NCI-H2196 treated with DMSO at 0.1 percent for 48 hours (cell line): Measurements from ENCODE around the gene TMEM131.

ENCODE experiments used
- DNase-seq: peaks from one replicate; lab custom pipeline; 2025; ENCODE audit not compliant: unreplicated experiment; lab: John Stamatoyannopoulos, UW

The TMEM131 gene

DNA sequence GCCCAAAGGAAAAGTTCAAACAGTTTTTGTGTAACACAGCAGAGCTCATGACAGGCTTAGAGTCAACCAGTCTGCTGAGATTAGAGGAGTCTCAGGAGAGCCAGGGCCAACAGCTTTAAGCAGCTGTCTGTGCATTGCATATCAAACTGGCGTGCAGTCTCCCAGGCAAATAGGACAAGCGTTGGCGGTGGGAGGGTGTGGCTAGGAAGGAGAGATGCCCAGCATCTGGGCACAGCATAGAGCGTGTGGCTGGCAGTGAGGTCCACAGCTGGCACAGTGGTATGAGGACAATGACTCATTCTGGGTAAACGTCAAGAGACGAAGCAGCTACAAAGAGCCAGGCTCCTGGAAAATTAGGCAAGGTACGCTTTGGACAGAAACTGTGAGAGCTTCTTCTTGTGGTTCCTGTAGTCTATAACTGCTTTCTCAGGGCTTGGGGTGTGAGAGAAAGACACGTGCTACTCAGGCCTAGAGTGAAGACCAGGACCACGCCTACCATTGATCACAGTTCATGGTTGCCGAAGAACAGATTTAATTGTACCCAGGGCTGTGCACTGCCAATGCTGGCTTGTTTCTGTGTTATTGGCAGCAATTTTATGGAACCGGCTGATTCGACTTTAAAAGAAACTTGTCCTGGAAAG lies 267.5 kb downstream of the TMEM131 start:
- DNase-seq: no peak

DNA sequence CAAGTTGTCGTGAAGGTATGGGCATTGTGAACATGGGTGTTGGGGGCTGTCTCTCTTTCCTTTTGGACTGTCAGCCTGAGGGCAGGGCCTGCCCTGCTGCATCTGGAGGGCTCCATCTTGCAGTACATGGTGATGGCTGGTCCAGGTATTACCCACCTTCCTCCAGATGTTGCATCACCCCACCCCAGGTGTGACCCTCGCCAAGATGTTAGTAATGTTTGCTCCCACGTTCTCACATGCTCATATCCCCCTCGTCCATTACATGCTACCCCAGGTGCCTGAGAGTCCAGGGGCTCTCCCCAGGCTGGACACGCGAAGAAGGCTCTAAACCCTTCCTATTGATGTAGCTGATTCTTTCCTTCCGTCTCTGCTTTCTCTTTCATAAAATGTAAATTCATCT lies 268.5 kb downstream of the TMEM131 start:
- no peak for DNase-seq

DNA sequence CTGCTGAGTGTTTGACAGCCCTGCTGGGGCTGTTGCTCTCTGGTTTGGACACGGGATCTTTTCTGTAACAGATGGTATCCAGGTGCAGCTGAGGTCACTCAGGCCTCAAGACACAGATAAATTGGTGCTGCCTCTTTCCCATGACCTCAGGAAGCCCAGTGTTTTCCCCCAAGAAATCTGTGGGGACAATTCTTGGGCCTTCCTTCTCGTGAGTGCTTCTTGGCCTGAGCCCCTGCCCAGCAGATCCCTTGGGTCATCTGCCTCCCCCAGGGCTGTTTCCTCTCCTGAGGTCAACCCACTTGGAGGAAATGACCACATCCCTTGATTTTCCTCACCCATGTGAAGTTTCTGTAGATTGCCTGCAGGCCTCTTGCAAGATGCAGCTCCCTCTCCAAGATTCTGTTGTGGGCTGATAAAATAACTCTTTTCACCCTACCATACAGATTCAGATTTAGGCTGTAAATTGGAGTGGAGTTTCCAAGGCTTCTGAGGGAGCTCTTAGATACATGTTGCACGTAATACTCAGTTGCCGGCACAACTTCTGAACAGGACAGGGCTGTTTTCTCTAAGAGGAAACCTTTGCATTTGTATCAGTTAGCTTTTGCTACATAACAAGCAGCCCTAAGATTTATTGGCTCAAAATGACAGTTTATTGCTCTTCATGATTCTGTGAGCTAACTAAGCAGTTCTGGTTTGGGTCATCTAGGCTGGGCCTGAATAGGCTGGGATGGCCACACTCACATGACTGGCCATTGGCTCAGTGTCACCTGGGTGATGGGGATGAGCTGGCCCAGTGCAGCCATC lies 269.3 kb downstream of the TMEM131 start:
- no peak for DNase-seq

DNA sequence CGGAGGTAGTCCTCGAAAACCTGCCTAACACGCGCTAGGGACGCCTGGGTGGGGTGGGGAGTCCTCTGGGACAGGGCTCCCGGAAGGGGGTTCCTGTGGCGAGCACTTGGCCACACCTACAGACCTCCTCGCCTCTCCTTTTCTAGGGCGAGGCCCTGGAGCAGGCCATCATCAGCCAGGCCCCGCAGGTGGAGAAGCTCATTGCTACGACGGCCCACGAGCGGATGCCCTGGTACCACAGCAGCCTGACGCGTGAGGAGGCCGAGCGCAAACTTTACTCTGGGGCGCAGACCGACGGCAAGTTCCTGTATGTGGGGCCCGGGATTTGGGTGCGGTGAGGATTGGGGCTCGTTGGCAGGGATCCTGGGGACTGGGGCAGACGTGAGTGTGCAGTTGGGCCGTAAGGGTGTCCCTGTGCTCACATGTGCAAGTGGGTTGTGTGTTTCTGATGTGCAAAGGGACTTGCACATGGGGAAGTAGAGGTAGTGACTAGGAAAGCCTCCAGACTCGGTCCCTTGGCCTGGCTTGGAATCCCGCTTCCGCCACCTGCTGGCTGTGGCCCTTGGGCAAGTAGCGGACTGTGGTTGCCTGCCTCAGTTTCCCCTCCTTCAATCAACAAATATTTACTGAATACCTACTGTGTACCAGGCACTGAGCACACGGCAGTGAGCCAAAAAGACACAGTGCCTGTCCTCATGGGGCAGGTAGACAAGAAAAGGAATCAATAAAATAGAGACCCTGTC lies 270.6 kb downstream of the TMEM131 start:
- DNase-seq: no peak

DNA sequence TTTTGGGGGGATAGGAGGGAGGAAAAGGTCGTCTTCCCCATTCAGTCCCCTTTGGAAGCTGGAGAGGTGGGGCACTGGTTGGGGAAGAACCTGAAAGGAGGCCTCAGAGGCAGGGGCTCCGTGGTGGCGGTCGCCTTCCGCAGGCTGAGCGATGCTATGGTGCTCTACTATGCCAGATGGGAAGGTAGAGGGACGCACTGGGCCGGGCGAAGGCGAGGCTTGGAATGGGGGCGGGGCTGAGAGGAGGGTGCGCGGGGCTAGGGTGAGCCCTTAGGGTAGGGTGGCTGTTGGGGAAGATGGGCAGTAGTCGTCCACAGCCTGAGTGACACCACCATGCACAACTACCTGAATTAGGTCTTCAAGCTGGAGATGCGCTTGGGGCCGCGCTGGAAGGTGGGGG lies 271.2 kb downstream of the TMEM131 start:
- DNase-seq: no peak

DNA sequence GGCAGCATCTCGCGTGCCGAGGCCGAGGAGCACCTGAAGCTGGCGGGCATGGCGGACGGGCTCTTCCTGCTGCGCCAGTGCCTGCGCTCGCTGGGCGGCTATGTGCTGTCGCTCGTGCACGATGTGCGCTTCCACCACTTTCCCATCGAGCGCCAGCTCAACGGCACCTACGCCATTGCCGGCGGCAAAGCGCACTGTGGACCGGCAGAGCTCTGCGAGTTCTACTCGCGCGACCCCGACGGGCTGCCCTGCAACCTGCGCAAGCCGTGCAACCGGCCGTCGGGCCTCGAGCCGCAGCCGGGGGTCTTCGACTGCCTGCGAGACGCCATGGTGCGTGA lies 271.7 kb downstream of the TMEM131 start:
- no peak for DNase-seq

DNA sequence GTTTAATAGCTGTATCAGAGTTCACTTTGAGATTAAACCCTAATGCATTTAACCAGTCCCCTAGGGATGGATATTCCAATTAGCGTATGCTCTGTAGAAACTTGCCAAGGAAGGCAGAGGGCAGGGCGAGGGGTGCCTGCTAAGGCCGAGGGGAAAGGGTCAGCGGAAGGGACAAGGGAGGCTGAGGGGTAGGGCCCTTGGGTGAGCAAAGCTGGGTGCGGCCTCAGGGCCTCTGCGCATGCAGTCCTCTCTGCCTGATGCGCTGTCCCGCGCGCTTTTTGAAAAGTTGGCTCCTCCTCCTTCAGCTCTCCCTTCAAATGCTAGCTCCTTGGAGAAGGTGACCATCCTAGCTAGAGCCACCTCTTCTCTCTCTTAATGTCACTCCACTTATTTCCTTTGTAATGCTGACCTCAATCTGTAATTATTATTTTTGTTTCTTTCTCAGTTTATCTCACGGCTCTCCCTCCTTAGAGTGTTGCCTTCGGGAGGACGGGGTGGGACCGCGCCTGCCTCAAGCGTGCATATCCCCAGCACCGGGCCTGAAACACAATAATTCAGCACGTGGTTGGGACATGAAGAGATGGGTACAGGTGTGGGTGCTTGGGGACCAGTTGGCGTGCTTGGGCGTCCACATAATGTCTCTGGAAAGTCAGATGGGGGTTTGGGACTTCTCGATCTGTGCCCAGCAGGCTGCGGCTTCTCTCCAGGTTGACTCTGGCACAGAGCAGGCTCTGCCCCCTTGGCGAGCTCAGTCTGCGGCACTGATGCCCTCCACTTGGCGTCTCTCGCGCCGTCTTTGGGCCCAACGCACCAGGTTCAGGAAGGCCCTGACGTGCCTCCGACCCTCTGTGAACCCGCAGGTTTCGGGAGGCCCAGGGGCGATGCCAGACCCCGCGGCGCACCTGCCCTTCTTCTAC lies 272.3 kb downstream of the TMEM131 start:
- no peak for DNase-seq

DNA sequence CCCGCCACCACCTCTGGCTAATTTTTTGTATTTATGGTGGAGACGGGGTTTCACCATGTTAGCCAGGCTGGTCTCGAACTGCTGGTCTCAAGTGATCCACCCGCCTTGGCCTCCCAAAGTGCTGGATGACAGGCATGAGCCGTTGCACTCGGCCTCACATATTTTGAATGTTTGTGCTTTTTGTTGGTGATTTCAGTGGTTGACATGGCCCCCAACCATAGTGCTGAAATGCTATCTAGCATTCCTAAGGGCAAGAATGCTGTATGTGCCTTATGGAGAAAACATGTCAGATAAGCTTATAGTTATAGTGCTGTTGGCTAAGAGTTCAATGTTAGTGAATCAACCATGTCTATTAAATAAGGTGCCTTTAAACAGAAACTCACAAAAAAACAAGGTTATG lies 273.5 kb downstream of the TMEM131 start:
- DNase-seq: no peak

DNA sequence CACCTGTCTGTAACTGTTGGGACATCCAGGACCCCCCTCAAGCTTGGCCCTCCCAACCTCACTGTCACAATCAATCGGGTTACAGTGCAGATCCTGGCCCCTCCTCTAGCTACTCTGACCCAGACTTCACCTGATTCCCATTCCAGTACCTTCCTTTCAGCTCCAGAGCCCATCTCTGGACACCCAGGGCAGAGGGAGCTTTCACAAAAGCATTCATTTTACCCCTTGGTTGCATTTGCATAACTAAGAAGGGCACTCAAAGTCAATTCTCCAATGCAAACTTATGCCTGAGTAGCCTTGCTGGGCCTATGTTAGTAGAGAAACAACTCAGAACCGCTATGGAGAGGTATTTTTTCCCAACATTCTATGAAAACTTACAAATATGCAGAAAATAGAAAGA lies 275.0 kb downstream of the TMEM131 start:
- DNase-seq: no peak

DNA sequence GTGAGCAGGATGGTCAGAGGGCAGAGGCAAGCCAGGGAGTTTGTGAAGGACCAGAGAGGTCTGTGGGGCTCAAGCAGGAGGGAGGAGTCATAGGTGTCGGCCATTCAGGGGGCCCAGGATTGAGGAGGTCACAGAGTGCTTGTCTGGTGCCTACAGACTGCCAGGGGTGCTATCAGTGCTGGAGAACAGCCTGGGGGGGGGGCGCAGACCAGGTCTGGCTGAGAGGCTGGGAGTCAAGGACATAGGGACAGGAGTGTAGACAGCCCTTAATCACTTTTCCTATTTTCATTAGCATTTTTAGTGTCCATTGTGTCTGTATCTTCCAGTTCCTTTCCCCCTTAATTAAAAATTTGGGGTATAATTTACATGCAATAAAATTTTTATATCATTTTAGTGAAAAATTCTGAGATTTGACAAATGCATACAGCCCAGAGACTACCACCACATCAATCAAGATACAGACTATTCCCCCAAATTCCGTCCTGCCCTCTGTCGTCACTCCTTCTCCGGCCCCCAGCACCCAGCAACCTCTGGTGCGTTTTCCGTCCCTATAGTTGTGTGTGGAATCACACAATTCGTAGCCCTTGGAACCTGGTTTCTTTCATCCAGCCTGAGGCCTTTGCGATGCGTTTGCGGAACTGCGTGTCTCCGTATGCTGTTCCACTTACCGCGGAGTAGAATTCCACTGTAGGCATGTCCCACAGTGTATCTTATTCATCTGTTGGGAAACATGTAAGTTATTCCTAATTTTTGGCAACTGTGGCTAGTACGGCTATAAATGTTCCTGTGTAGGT lies 276.2 kb downstream of the TMEM131 start:
- DNase-seq: no peak

DNA sequence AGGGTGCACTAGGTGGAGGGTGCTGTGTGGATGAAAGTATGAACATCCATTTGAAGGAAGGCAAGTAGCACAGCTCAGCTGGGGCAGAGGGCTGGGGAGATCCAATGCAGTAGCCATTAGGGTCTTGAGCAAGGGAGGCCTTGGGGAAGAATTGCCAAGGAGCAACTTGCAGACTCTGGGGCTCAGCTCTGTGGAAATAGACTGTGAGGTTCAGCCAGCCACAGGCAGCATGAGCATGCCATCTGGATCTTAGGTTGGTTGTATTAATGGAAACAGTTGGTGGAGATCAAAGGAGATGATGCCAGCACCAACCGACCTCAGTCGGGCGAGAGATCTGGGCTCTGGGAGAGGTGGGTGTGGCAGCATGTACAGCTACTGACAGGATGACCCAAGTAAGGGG lies 276.8 kb downstream of the TMEM131 start:
- no peak for DNase-seq

DNA sequence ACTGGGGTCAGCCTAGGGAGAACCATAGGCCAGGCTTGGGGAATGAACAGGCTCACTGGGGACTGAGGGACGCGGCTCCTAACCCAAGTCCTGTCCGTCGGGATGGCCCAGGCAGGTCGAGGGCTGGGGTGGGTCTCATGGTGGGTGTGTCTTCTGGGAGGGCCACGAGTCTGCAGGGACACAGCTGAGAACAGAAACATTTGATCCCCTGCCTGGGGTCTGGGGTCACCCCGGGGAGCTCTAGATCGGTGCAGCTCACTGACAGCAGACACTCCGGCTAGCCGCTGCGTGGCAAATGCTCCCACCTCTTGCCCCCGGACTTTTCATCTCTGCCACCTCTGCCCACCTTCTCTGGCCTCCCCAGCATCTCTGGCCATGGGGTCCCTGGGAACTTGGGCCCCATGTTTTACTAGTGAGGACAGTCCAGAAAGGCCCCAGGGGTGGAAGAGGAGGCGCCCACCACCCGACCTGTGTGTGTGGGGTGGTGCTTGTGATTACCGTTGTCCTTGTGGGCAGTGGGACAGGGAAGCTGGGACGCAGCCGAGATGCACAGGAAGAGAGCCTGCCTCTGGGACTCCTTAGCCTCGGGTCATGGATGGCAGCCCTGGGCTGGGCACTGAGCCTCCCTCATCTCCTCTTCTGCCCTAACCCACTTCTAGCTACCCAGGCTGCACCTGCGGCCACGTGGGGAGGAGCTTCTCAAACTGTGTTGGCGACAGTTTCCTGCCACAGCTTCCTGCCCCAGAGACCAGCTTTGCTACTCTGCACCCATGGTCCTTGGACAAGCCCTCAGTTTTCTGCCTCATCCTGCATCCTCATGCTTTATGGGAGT lies 277.5 kb downstream of the TMEM131 start:
- no peak for DNase-seq

DNA sequence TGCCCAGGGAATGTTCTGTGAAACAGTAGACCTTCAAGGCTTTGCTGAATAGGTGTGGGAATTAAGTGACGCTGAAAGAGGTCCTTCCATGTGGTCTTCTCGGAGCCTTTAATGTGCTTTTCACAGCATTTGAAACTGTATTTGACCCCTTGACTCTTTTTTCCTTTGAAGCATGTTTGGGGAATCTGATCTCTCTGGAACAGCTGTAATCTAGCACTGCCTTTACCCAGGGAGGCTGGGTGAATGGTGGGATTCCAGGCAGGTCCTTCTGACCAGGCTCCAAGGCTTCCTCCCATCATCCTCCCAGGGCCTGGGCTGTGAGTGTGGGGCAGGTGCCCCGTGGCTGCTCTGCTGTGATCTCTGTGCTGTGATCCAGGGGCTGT lies 278.1 kb downstream of the TMEM131 start:
- DNase-seq: no peak

DNA sequence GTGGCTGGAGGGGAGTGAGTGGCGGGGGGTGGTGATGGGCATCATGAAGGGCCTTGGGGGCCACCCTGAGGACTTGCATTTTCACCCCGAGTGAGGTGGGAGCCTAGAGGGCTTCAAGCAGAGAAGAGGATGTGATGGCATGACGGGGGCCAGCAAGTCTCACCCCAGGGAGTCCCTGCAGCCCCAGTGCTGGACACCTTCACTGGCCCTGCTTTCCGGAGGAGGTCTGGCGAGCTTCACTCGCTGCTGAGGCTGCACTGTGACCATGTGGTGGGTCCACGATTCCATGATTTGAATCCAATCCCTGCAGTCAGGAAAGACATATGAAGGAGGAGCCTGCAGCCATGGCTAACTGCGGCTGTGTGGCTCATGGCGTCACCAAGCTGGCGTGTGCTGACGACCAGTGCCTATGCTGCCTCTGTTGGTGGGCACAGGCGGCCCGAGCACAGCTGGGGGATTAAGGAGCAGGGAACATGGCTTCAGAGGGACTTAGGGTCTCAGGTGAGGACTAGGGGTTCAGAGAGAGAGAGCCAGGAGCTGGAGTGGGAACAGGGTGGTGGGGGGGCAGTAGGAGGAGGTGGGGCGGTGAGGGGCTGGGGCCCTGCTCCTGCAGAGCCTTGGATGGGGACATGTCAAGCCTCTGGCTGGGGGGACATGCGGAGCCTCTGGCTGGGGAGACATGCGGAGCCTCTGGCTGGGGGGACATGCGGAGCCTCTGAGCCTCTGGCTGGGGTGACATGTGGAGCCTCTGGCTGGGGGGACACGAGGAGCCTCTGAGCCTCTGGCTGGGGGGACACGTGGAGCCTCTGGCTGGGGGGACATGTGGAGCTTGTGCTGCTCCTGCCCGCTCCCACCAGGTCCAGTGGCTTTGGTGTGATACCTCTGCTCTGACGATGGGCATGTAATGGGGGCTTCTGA lies 278.8 kb downstream of the TMEM131 start:
- no peak for DNase-seq

DNA sequence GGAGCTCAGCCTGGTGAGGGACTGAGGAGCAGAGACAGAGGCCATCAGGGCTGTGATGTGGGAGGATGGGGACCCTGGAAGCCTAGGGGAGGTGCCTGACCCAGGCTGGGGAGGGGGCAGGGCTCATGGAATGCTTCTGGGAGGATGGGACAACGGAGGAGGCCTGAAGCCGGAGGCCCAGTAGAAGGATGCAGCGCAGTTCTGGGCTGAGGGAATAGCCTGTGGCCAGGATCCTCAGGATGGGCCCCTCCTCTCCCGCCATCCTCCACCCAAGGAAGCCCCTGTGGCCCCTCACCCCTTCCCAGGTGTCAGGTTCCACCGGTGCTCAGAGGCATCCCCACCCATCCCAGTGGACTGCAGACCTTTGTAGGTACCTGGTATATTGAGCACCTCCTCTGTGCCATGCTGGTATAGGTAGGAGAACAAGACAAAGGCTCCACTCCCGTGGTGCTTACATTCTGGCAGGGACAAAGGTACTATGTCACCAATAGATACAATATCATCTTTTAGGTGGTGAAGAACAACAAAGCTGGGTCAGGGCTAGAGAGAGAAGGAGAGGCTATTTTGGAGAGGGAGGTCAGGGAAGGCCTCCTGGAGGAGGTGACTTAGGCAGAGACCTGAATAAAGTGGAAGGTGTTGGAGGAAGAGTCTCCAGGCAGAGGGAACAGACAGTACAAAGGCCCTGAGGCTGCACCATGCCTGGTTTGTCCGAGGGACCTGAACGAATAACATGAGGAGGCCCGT lies 279.6 kb downstream of the TMEM131 start:
- no peak for DNase-seq

DNA sequence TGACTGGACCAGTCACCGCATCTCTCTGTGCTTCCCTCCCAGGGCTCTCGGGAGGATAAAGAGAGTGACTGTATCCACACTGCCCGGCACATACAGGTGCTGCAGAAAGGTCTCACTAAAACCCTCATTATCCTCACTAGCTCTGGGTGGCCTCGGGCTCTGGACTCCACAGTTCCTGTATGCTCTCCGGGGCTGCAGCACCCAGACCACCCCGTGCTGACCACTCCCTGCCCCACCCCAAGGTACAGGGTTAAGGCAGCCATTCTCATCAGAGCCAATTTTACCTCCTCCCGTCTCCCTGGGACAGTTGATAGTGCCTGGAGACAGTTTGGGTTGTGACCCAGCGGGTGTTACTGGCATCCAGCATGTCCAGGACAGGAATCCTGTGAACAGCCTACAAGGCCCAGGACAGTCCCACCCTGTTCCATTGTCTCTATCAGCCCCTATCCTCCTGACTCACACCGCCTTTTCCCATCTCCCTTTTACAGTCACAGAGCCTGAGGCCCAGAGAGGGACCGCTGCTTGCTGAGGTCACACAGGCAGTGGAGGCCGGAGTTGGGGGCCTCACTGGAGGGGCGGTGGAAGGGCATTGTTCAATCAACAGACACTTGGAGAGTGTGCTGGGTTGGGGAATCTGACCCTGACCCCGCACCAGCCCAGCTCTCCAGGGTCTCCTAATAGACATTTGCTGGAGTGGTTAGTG lies 280.6 kb downstream of the TMEM131 start:
- no peak for DNase-seq
